ENCODE data around the gene TBC1D5. TPM values are rescaled to one million over a fixed set of nuclear protein-coding genes. Genes with fewer than 3 reads are reported as not detected.
A peak's percentile ranks its signal among the peaks of the same experiment; 100 is the strongest.

TBC1D5 gene
- total and polyA plus RNA-seq, 2 donors (not counting 1 experiment from before 2014, with no cell fraction given), result 22.6 to 111 TPM

DNA sequence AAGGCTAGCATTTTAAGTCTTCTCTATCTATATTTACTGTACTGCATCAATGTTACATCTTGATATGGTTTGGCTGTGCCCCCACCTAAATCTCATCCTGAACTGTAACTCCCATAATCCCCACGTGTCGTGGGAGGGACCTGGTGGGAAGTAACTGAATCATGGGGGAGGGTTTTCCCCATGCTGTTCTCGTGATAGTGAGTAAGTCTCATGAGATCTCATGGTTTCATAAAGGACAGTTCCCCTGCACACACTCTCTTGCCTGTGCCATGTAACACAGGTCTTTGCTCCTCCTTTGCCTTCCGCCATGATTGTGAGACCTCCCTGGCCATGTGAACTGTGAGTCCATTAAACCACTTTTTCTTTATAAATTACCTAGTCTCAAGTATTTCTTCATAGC is 161.5 kb downstream of the TBC1D5 start:
- H3K4me3 Mint-ChIP-seq, result no peak overlapping the region
- ATAC-seq (ENCODE audit: low read depth) (no peak), DNase-seq (peak; percentile 11)
- Histone ChIP-seq H3K4me1 (ENCODE audit: control insufficient read depth in 2 of 2, insufficient read depth in 2 of 2, low read length in 2 of 2) (peaks cover 18 to 31% of the 10 kb centered on the region in 2 donors), H3K36me3 (replicated peaks in 1 of 2; ENCODE audit: control extremely low read depth in 1 of 2, control insufficient read depth in 1 of 2, extremely low read depth in 1 of 2, insufficient read depth in 2 of 2, low read length in 1 of 2) (no peaks in the 10 kb centered on the region), H3K27ac (ENCODE audit: low read length in 2 of 2) (no peak overlapping the region), H3K9me3 (ENCODE audit: control extremely low read depth in 1 of 3, control insufficient read depth in 2 of 3, insufficient read depth in 1 of 3, low read length in 2 of 3) (no peaks in the 10 kb centered on the region), H3K4me3 (ENCODE audit: control extremely low read depth in 1 of 5, extremely low read depth in 1 of 5, insufficient read depth in 1 of 5, low read depth in 2 of 5, low read length in 4 of 5) (no peak overlapping the region), H3K27me3 (replicated peaks in 1 of 4; ENCODE audit: control extremely low read depth in 1 of 4, control insufficient read depth in 3 of 4, insufficient read depth in 4 of 4, low read length in 3 of 4) (no peaks in the 10 kb centered on the region), H3K9ac (ENCODE audit: low read length) (no peak overlapping the region), H3K4me2 (replicated peaks; ENCODE audit: low read depth, low read length, poor library complexity, severe bottlenecking) (peak overlapping the region; percentile 4), H3K79me2 (ENCODE audit: control insufficient read depth, insufficient read depth, low read length) (peaks cover 42% of the 10 kb centered on the region), H4K20me1 (ENCODE audit: control insufficient read depth, insufficient read depth, low read length, poor library complexity, severe bottlenecking) (peaks cover 4% of the 10 kb centered on the region), H2AFZ (ENCODE audit: insufficient read depth, low read depth, low read length, poor library complexity, severe bottlenecking) (no peak overlapping the region)
- CTCF ChIA-PET, result no interaction called here
- WGBS (ENCODE audit: insufficient coverage), result no CpG with 5 or more reads among the region's 4 CpGs
- no peaks in the 10 kb centered on the region for H3K27me3 Mint-ChIP-seq
- TF ChIP-seq, protein P1, sequence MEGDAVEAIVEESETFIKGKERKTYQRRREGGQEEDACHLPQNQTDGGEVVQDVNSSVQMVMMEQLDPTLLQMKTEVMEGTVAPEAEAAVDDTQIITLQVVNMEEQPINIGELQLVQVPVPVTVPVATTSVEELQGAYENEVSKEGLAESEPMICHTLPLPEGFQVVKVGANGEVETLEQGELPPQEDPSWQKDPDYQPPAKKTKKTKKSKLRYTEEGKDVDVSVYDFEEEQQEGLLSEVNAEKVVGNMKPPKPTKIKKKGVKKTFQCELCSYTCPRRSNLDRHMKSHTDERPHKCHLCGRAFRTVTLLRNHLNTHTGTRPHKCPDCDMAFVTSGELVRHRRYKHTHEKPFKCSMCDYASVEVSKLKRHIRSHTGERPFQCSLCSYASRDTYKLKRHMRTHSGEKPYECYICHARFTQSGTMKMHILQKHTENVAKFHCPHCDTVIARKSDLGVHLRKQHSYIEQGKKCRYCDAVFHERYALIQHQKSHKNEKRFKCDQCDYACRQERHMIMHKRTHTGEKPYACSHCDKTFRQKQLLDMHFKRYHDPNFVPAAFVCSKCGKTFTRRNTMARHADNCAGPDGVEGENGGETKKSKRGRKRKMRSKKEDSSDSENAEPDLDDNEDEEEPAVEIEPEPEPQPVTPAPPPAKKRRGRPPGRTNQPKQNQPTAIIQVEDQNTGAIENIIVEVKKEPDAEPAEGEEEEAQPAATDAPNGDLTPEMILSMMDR (IDR thresholded peaks at IDR 0.05), result no peak
- no peak for TF ChIP-seq EZH2 (IDR thresholded peaks at IDR 0.05; ENCODE audit: borderline replicate concordance, insufficient read depth, low read depth, low read length, poor library complexity, severe bottlenecking)
- H3K4me1 Mint-ChIP-seq, result peaks cover 21% of the 10 kb centered on the region
- POLR2A ChIA-PET, result no interaction called here
- H3K27ac Mint-ChIP-seq, result no peak overlapping the region
- intact Hi-C loops (cut with micrococcal nuclease), result no loop called here
- H3K9me3 Mint-ChIP-seq (ENCODE audit: insufficient read depth), result no peaks in the 10 kb centered on the region

DNA sequence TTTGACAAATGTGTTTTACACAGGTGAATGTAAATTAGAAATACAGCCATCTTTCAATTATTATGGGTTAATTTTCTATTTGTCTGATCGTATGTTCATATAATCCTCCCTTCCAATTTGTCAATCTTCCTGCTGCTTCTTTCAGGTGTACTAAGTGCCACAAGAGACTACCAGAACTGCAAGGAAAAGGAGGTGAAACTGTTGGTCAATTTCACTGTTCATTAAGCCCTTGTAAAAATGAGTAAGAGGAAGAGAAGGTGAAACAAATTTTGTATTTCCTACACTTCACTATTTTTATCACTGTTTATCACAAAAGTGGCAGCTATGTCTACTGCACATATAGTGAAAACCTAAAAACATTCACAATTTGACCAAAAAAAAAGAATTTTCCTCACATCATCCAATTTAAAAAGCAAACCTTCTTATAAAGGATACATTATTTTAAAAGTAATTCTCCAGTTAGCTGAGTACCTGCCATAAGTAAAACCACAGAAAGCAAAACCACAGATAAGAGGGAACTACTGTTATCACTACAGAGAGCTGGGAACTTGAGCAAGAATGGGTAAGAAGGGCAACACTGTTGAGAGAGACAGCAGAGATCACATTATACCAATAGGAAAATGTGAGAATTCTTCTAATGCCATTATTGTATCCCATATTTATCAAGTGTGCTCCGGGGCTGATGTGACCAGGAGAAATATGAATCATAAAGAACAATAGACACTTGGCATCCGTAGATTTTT is 163.0 kb downstream of the TBC1D5 start:
- H3K4me1 ChIP-seq (ENCODE audit: control insufficient read depth in 2 of 2, insufficient read depth in 2 of 2, low read length in 2 of 2), result peaks cover 25 to 35% of the 10 kb centered on the region in 2 donors
- ATAC-seq (ENCODE audit: low read depth), result peak; percentile 39
- peak overlapping the region; percentile 18 for H3K4me2 ChIP-seq (replicated peaks; ENCODE audit: low read depth, low read length, poor library complexity, severe bottlenecking)
- peak overlapping the region in 1 of 2 donors; percentile 3 for H3K27ac ChIP-seq (ENCODE audit: low read length in 2 of 2)
- WGBS (ENCODE audit: insufficient coverage), result no CpG with 5 or more reads among the region's 3 CpGs
- Mint-ChIP-seq H3K4me3 (peak overlapping the region; percentile 36), H3K27me3 (no peaks in the 10 kb centered on the region), H3K27ac (peak overlapping the region; percentile 38), H3K4me1 (peaks cover 16% of the 10 kb centered on the region), H3K9me3 (ENCODE audit: insufficient read depth) (no peaks in the 10 kb centered on the region)
- H4K20me1 ChIP-seq (ENCODE audit: control insufficient read depth, insufficient read depth, low read length, poor library complexity, severe bottlenecking), result peaks cover 8% of the 10 kb centered on the region
- no peak overlapping the region for H3K4me3 ChIP-seq (ENCODE audit: control extremely low read depth in 1 of 5, extremely low read depth in 1 of 5, insufficient read depth in 1 of 5, low read depth in 2 of 5, low read length in 4 of 5)
- ChIA-PET CTCF (no interaction called here), POLR2A (no interaction called here)
- peak; percentile 31 for DNase-seq
- peaks cover 43% of the 10 kb centered on the region for H3K79me2 ChIP-seq (ENCODE audit: control insufficient read depth, insufficient read depth, low read length)
- TF ChIP-seq EZH2 (IDR thresholded peaks at IDR 0.05; ENCODE audit: borderline replicate concordance, insufficient read depth, low read depth, low read length, poor library complexity, severe bottlenecking), result no peak
- TF ChIP-seq, protein P1 (IDR thresholded peaks at IDR 0.05), result no peak
- no peak overlapping the region for H3K9ac ChIP-seq (ENCODE audit: low read length)
- H3K9me3 ChIP-seq (ENCODE audit: control extremely low read depth in 1 of 3, control insufficient read depth in 2 of 3, insufficient read depth in 1 of 3, low read length in 2 of 3), result no peaks in the 10 kb centered on the region
- H2AFZ ChIP-seq (ENCODE audit: insufficient read depth, low read depth, low read length, poor library complexity, severe bottlenecking), result no peak overlapping the region
- H3K27me3 ChIP-seq (replicated peaks in 1 of 4; ENCODE audit: control extremely low read depth in 1 of 4, control insufficient read depth in 3 of 4, insufficient read depth in 4 of 4, low read length in 3 of 4), result no peaks in the 10 kb centered on the region
- no peaks in the 10 kb centered on the region for H3K36me3 ChIP-seq (replicated peaks in 1 of 2; ENCODE audit: control extremely low read depth in 1 of 2, control insufficient read depth in 1 of 2, extremely low read depth in 1 of 2, insufficient read depth in 2 of 2, low read length in 1 of 2)
- intact Hi-C loops (cut with micrococcal nuclease), result no loop called here

Measured in B cell (primary cell).